Mesodermal cell (in vitro differentiated cells): ENCODE measurements around the gene FBLN5.
"Not testable (repeated sequence)": the region's sequence is repeated elsewhere in the genome, so short reads cannot be mapped to it uniquely, and the experiment has no call there.

Source experiments
- H3K27ac ChIP-seq: 2 replicates; pipeline ENCODE4 v1.7.0; 2013; ENCODE audit warnings: mild to moderate bottlenecking, low read depth, low read length, moderate library complexity; ENCODE audit not compliant: severe bottlenecking
- H3K36me3 ChIP-seq: 2 replicates; pipeline ENCODE4 v1.7.1; 2013; ENCODE audit warnings: mild to moderate bottlenecking, low read length, moderate library complexity; ENCODE audit not compliant: control insufficient read depth, insufficient read depth
- H3K4me1 ChIP-seq: one replicate; pipeline ENCODE4 v1.7.1; 2013; ENCODE audit warnings: mild to moderate bottlenecking, low read length; ENCODE audit not compliant: insufficient read depth, control insufficient read depth, poor library complexity, severe bottlenecking
- H3K4me3 ChIP-seq: 2 replicates; pipeline ENCODE4 v1.7.0; 2013; ENCODE audit warnings: low read length, control low read depth, mild to moderate bottlenecking; ENCODE audit not compliant: insufficient read depth, poor library complexity, severe bottlenecking; ENCODE audit errors: extremely low read depth
- H3K9me3 ChIP-seq: 2 replicates; pipeline ENCODE4 v1.7.1; 2013; ENCODE audit warnings: mild to moderate bottlenecking, low read length, moderate library complexity; ENCODE audit not compliant: control insufficient read depth
- WGBS, 2 experiments: methylation state at CpG; one replicate each; pipeline ENCODE4 v1.1.5; 2013; ENCODE audit warnings: missing lambda C conversion rate in 2 of 2; ENCODE audit not compliant: insufficient coverage in 2 of 2; 5-methylcytosine and 5-hydroxymethylcytosine counted together

Gene FBLN5

GRCh38 chr14:91845056-91845455 lies 102.4 kb downstream of the FBLN5 start:
- H3K27ac ChIP-seq, H3K36me3 ChIP-seq, H3K9me3 ChIP-seq, H3K4me3 ChIP-seq, H3K4me1 ChIP-seq: not testable (repeated sequence)
- 86 to 92% methylated on average over 6 to 7 of the region's 8 CpGs for WGBS, 2 experiments

GRCh38 chr14:91844029-91844428 lies 103.5 kb downstream of the FBLN5 start:
- Histone ChIP-seq H3K9me3 (no peaks in the 10 kb centered on the region), H3K27ac (no peak overlapping the region), H3K36me3 (no peaks in the 10 kb centered on the region), H3K4me3 (no peak overlapping the region), H3K4me1 (no peaks in the 10 kb centered on the region)
- WGBS, 2 experiments = 67% methylated on average over 1 of the region's 4 CpGs; no CpG with 5 or more reads in 1 of the 2 experiments

GRCh38 chr14:91843437-91843836 lies 104.1 kb downstream of the FBLN5 start:
- Histone ChIP-seq H3K27ac (no peak overlapping the region), H3K4me3 (no peak overlapping the region), H3K4me1 (no peaks in the 10 kb centered on the region), H3K36me3 (no peaks in the 10 kb centered on the region), H3K9me3 (no peaks in the 10 kb centered on the region)
- WGBS, 2 experiments = 60 to 100% methylated on average over 1 to 2 of the region's 4 CpGs

GRCh38 chr14:91841065-91841464 lies 106.4 kb downstream of the FBLN5 start:
- no peaks in the 10 kb centered on the region for H3K36me3 ChIP-seq
- H3K9me3 ChIP-seq = no peaks in the 10 kb centered on the region
- H3K4me3 ChIP-seq = no peak overlapping the region
- H3K27ac ChIP-seq = no peak overlapping the region
- no peaks in the 10 kb centered on the region for H3K4me1 ChIP-seq

- no CpG with 5 or more reads among the region's 1 CpG for WGBS, 2 experiments
- H3K27ac ChIP-seq = no peak overlapping the region
- H3K36me3 ChIP-seq = no peaks in the 10 kb centered on the region
- H3K9me3 ChIP-seq = no peaks in the 10 kb centered on the region
- H3K4me1 ChIP-seq = no peaks in the 10 kb centered on the region
- no peak overlapping the region for H3K4me3 ChIP-seq
Observed at GRCh38 chr14:91839749-91840148, 107.7 kb downstream of the FBLN5 start.

- no peaks in the 10 kb centered on the region for H3K9me3 ChIP-seq
- no peaks in the 10 kb centered on the region for H3K4me1 ChIP-seq
- 57 to 70% methylated on average over 6 to 7 of the region's 12 CpGs for WGBS, 2 experiments
- H3K27ac ChIP-seq = no peak overlapping the region
- H3K36me3 ChIP-seq = no peaks in the 10 kb centered on the region
- peak overlapping the region; percentile 50 for H3K4me3 ChIP-seq
Observed at GRCh38 chr14:91837076-91837475, 110.4 kb downstream of the FBLN5 start.

GRCh38 chr14:91835920-91836843 lies 111.3 kb downstream of the FBLN5 start:
- no peaks in the 10 kb centered on the region for H3K36me3 ChIP-seq
- 0 to 1% methylated on average over 39 to 54 of the region's 84 CpGs for WGBS, 2 experiments
- no peaks in the 10 kb centered on the region for H3K4me1 ChIP-seq
- H3K27ac ChIP-seq = no peak overlapping the region
- H3K4me3 ChIP-seq = peak overlapping the region; percentile 50
- H3K9me3 ChIP-seq = no peaks in the 10 kb centered on the region

- Histone ChIP-seq H3K4me1 (no peaks in the 10 kb centered on the region), H3K9me3 (no peaks in the 10 kb centered on the region), H3K4me3 (peak overlapping the region; percentile 50), H3K36me3 (no peaks in the 10 kb centered on the region), H3K27ac (no peak overlapping the region)
- WGBS, 2 experiments = 8 to 14% methylated on average over 12 to 17 of the region's 19 CpGs
Observed at GRCh38 chr14:91835197-91835919, 112.1 kb downstream of the FBLN5 start.

- H3K4me3 ChIP-seq = no peak overlapping the region
- H3K36me3 ChIP-seq = no peaks in the 10 kb centered on the region
- H3K4me1 ChIP-seq = no peaks in the 10 kb centered on the region
- H3K27ac ChIP-seq = no peak overlapping the region
- H3K9me3 ChIP-seq = no peaks in the 10 kb centered on the region
- WGBS, 2 experiments = 50 to 57% methylated on average over 1 to 2 of the region's 2 CpGs
Observed at GRCh38 chr14:91834571-91834970, 112.9 kb downstream of the FBLN5 start.

GRCh38 chr14:91831337-91831736 lies 116.2 kb downstream of the FBLN5 start:
- H3K4me3 ChIP-seq = no peak overlapping the region
- H3K27ac ChIP-seq = no peak overlapping the region
- no peaks in the 10 kb centered on the region for H3K9me3 ChIP-seq
- no CpG with 5 or more reads among the region's 1 CpG for WGBS, 2 experiments
- no peaks in the 10 kb centered on the region for H3K4me1 ChIP-seq
- no peaks in the 10 kb centered on the region for H3K36me3 ChIP-seq

GRCh38 chr14:91830777-91831176 lies 116.7 kb downstream of the FBLN5 start:
- Histone ChIP-seq H3K4me3 (no peak overlapping the region), H3K4me1 (no peaks in the 10 kb centered on the region), H3K9me3 (no peaks in the 10 kb centered on the region), H3K27ac (no peak overlapping the region), H3K36me3 (no peaks in the 10 kb centered on the region)
- WGBS, 2 experiments = 17 to 39% methylated on average over 2 of the region's 3 CpGs
